Measurements from ENCODE around the gene SLC30A1.

Gene SLC30A1

DNA sequence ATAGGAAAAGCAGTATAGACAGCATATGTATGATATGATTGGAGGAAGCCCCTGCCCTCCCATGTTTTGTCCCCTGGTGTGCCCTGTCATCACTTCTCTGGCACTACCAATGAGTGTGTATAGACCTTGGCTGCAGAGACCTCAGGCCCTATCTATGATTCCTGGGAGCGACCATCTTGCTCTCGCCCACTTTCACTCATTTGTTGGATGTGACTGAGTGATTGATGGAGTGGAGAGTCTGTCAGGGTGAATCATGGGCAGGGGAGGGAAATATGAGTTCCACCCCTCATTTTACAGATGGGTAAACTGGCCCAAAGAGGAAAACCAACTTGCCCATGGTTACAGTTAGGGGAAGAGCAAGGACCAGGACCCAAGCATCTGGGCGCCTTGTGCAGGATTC is 14.9 kb downstream of the SLC30A1 start:
- no peak for DNase-seq
- Histone ChIP-seq H3K27me3 (no peaks in the 10 kb centered on the region), H3K4me3 (ENCODE audit: low read depth, low read length) (no peak overlapping the region), H3K9me3 (no peaks in the 10 kb centered on the region), H3K36me3 (no peaks in the 10 kb centered on the region), H3K4me1 (no peaks in the 10 kb centered on the region)
- TF ChIP-seq, protein P1, sequence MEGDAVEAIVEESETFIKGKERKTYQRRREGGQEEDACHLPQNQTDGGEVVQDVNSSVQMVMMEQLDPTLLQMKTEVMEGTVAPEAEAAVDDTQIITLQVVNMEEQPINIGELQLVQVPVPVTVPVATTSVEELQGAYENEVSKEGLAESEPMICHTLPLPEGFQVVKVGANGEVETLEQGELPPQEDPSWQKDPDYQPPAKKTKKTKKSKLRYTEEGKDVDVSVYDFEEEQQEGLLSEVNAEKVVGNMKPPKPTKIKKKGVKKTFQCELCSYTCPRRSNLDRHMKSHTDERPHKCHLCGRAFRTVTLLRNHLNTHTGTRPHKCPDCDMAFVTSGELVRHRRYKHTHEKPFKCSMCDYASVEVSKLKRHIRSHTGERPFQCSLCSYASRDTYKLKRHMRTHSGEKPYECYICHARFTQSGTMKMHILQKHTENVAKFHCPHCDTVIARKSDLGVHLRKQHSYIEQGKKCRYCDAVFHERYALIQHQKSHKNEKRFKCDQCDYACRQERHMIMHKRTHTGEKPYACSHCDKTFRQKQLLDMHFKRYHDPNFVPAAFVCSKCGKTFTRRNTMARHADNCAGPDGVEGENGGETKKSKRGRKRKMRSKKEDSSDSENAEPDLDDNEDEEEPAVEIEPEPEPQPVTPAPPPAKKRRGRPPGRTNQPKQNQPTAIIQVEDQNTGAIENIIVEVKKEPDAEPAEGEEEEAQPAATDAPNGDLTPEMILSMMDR (IDR thresholded peaks at IDR 0.05; ENCODE audit: low read depth, low read length): no peak

DNA sequence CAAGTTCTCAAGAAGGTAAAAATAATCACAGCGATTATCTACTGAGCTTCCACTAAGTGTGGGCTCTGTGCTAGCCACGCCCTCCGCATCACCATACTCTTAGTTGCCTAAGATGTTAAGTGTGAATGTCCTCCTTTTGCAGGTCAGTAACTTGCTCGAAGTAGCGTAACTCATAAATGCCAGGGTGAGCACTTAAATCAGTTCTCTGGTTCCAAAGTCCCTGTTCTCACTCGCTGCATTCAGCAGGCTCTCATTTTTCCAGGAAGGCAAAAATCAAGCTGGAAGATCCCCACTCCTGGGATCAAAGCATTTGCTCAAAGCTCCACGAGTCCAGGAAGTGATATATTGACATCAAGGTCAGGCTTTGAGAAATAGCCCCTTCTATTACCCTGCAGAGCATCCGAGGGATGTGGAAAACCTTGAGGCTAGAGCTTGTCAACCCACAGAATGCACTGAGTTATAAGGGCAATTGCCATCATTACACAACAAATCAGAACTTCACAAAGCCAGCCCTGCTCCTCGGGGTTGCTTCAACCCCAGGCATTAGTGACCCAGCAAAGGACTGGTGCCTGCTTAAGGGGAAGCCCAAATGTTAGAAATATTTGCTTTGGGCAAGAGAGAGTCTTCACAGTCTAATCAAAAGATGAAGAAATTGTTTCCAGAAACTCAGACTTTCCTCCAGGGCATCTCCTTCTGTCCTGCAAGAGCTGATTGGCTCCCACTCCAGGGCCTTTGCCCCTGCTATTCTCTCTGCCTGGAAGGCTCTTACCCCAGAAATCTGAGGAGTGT is 19.5 kb downstream of the SLC30A1 start:
- TF ChIP-seq, protein P1 (IDR thresholded peaks at IDR 0.05; ENCODE audit: low read depth, low read length): no peak
- H3K4me1 ChIP-seq: no peaks in the 10 kb centered on the region
- no peak overlapping the region for H3K4me3 ChIP-seq (ENCODE audit: low read depth, low read length)
- no peak for DNase-seq
- H3K9me3 ChIP-seq: no peaks in the 10 kb centered on the region
- no peaks in the 10 kb centered on the region for H3K27me3 ChIP-seq
- no peaks in the 10 kb centered on the region for H3K36me3 ChIP-seq

DNA sequence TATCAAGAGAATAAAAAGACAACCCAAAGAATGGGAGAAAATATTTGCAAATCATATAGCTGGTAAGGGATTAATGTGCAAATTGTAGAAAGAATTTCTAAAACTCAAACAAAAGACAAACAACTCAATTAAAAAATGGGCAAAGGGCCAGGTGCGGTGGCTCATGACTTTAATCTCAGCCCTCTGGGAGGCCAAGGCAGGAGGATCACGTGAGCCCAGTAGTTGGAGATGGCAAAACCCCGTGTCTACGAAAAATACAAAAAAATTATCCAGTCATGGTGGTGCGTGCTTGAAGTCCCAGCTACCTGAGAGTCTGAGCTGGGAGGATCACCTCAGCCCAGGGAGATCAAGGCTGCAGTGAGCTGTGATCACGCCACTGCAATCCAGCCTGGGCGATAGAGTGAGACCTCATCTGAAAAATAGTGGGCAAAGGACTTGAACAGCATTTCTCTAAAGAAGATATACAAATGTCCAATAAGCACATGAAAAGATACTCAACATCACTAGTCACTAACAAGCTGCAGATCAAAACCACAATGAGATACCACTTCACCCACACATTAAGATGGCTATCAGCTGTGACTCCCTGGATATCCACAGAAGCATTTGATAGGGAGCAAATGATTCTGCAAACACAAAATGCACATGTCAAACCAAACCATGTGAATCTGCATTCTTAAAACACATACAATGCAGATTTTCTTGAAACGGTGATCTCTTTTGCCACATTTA is 20.9 kb downstream of the SLC30A1 start:
- no peak for DNase-seq
- Histone ChIP-seq H3K4me1 (no peaks in the 10 kb centered on the region), H3K27me3 (no peaks in the 10 kb centered on the region), H3K9me3 (no peaks in the 10 kb centered on the region), H3K4me3 (ENCODE audit: low read depth, low read length) (no peak overlapping the region), H3K36me3 (no peaks in the 10 kb centered on the region)
- TF ChIP-seq, protein P1 (IDR thresholded peaks at IDR 0.05; ENCODE audit: low read depth, low read length): no peak

DNA sequence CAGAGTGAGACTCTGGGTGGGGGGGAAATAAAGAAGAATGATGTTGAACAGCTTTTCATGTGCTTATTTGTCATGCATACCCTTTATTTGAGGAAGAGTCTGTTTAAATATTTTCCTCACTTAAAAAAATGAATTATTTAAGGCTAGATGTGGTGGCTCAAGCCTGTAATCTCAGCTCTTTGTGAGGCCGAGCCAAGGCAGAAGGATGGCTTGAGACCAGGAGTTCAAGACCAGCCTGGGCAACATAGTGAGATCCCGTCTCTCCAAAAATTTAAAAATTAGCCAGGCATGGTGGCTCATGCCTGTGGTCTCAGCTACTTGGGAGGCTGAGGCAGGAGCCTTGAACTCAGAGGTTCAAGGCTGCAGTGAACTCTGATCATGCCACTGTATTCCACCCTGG is 25.4 kb downstream of the SLC30A1 start:
- H3K9me3 ChIP-seq: no peaks in the 10 kb centered on the region
- H3K27me3 ChIP-seq: no peaks in the 10 kb centered on the region
- no peak for DNase-seq
- no peaks in the 10 kb centered on the region for H3K4me1 ChIP-seq
- no peaks in the 10 kb centered on the region for H3K36me3 ChIP-seq
- TF ChIP-seq, protein P1 (IDR thresholded peaks at IDR 0.05; ENCODE audit: low read depth, low read length): no peak
- no peak overlapping the region for H3K4me3 ChIP-seq (ENCODE audit: low read depth, low read length)

DNA sequence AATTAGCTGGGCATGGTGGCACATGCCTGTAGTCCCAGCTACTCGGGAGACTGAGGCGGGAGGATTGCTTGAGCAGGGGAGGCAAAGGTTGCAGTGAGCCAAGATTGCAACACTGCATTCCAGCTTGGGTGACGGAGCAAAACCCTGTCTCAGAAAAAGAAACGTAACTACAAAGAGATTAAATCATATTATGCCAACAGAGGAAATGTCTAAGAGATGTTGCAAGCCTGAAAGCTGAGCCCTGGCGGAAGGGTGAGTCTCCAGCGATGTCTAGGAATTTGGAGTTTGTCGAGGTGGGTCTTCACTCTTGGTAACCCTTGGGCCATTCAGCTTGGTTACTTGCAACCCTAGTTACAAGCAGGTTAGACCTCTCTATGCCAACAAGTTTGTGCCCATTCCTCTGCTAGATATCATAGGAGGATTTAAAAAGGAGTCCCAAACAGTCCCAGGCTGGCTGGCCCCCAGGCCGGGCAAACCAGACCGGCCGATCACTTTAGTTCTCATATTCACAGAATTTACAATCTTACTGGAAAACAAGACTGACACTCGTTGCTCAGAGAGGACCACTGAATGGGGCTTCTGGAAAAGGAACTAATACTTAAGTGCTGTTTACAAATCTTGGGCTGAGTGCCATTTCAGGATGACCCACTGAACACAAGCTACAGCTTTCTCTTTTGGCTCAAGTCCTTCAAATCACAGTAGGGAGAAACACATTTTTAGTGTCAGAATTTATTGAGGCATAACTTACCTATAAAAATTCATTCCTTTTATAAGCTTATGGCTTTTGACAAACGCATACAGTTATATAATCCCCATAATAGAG is 27.1 kb downstream of the SLC30A1 start:
- Histone ChIP-seq H3K27me3 (no peaks in the 10 kb centered on the region), H3K4me3 (ENCODE audit: low read depth, low read length) (no peak overlapping the region), H3K9me3 (no peaks in the 10 kb centered on the region), H3K36me3 (no peaks in the 10 kb centered on the region), H3K4me1 (no peaks in the 10 kb centered on the region)
- DNase-seq: no peak
- TF ChIP-seq, protein P1 (IDR thresholded peaks at IDR 0.05; ENCODE audit: low read depth, low read length): no peak

All from BE2C (cell line).